B cell (primary cell): ENCODE data around the gene CD19. TPM values are rescaled to one million over a fixed set of nuclear protein-coding genes. Genes with fewer than 3 reads are reported as not detected.

Source experiments
- ATAC-seq: fragments of 200-7000 bp; cut with Tn5 transposase; one replicate; pipeline ENCODE4 v1.10.0; 2021; ENCODE audit warnings: low read depth, mild to moderate bottlenecking, moderate number of reproducible peaks, moderate library complexity
- CTCF ChIA-PET: fragments of 350-600 bp; sonication (Branson Sonifier 250); formaldehyde crosslinking; loops from one replicate; lab custom pipeline; 2021; ENCODE audit warnings: antibody characterized with exemption, inconsistent platforms; lab: Charles Lee
- POLR2A ChIA-PET: fragments of 350-600 bp; sonication (Branson Sonifier 250); formaldehyde crosslinking; loops from one replicate; lab custom pipeline; 2021; ENCODE audit warnings: antibody characterized with exemption; lab: Charles Lee
- DNase-seq: peaks from one replicate; pipeline ENCODE4 v3.0.0; 2013
- H2AFZ ChIP-seq: 2 replicates; pipeline ENCODE4 v1.6.1; 2012; ENCODE audit warnings: mild to moderate bottlenecking, low read depth, low read length; ENCODE audit not compliant: insufficient read depth, poor library complexity, severe bottlenecking
- H3K27ac ChIP-seq, 2 donors: 1 replicate in 1 of 2; 2 replicates in 1 of 2; pipeline ENCODE4 v1.5.1; 2012 to 2013; ENCODE audit warnings: low read length in 2 of 2, mild to moderate bottlenecking in 2 of 2, moderate library complexity in 1 of 2
- H3K27me3 ChIP-seq, 4 experiments: fragments of 200-600 bp in 1 of 4; sonication (generic) in 1 of 4; replicated peaks in 1 of 4; 1 replicate in 2 of 4; 2 replicates in 2 of 4; pipeline versions ENCODE4 v1.6.1 to v1.7.0; 2013 to 2016; ENCODE audit warnings: low read length in 3 of 4, mild to moderate bottlenecking in 2 of 4, mixed read lengths in 1 of 4, moderate library complexity in 1 of 4; ENCODE audit not compliant: insufficient read depth in 4 of 4, control insufficient read depth in 3 of 4; ENCODE audit errors: control extremely low read depth in 1 of 4
- H3K36me3 ChIP-seq, 2 experiments: replicated peaks in 1 of 2; 1 replicate in 1 of 2; 2 replicates in 1 of 2; pipeline versions ENCODE4 v1.6.1 to v1.7.1; 2013; ENCODE audit warnings: low read length in 1 of 2; ENCODE audit not compliant: insufficient read depth in 2 of 2, control insufficient read depth in 1 of 2; ENCODE audit errors: control extremely low read depth in 1 of 2, extremely low read depth in 1 of 2
- H3K4me1 ChIP-seq, 2 donors: fragments of 200-600 bp in 1 of 2; sonication (generic) in 1 of 2; 1 replicate in 1 of 2; 2 replicates in 1 of 2; pipeline versions ENCODE4 v1.5.1 to v1.6.1; 2013 to 2017; ENCODE audit warnings: low read length in 2 of 2; ENCODE audit not compliant: control insufficient read depth in 2 of 2, insufficient read depth in 2 of 2
- H3K4me2 ChIP-seq: replicated peaks from 2 replicates; pipeline ENCODE3; 2012; ENCODE audit warnings: mild to moderate bottlenecking, low read depth, low read length; ENCODE audit not compliant: poor library complexity, severe bottlenecking
- H3K4me3 ChIP-seq, 5 experiments: fragments of 200-600 bp in 1 of 5; sonication (generic) in 1 of 5; 1 replicate in 3 of 5; 2 replicates in 2 of 5; pipeline versions ENCODE4 v1.5.1 to v1.7.0; 2011 to 2016; ENCODE audit warnings: low read length in 4 of 5, mild to moderate bottlenecking in 4 of 5, low read depth in 2 of 5, control low read depth in 1 of 5, moderate library complexity in 1 of 5; ENCODE audit not compliant: insufficient read depth in 1 of 5; ENCODE audit errors: control extremely low read depth in 1 of 5, extremely low read depth in 1 of 5
- H3K79me2 ChIP-seq: fragments of 200-600 bp; sonication (generic); one replicate; pipeline ENCODE4 v1.6.0; 2016; ENCODE audit warnings: low read length; ENCODE audit not compliant: control insufficient read depth, insufficient read depth
- H3K9ac ChIP-seq: fragments of 200-600 bp; sonication (generic); 2 replicates; pipeline ENCODE4 v1.6.1; 2017; ENCODE audit warnings: mild to moderate bottlenecking, low read length, moderate library complexity
- H3K9me3 ChIP-seq, 3 donors: one replicate each; pipeline versions ENCODE4 v1.6.1 to v1.7.1; 2013; ENCODE audit warnings: low read length in 2 of 3; ENCODE audit not compliant: control insufficient read depth in 2 of 3, insufficient read depth in 1 of 3; ENCODE audit errors: control extremely low read depth in 1 of 3
- H4K20me1 ChIP-seq: 2 replicates; pipeline ENCODE4 v1.6.0; 2012; ENCODE audit warnings: mild to moderate bottlenecking, low read length; ENCODE audit not compliant: insufficient read depth, control insufficient read depth, poor library complexity, severe bottlenecking
- H3K27ac Mint-ChIP-seq: one replicate; pipeline ENCODE4 v1.8.0; 2021; ENCODE audit warnings: mixed read lengths
- H3K27me3 Mint-ChIP-seq: one replicate; pipeline ENCODE4 v1.8.0; 2021; ENCODE audit warnings: mixed read lengths
- H3K4me1 Mint-ChIP-seq: one replicate; pipeline ENCODE4 v1.8.0; 2021; ENCODE audit warnings: mixed read lengths
- H3K4me3 Mint-ChIP-seq: one replicate; pipeline ENCODE4 v1.8.0; 2021; ENCODE audit warnings: mixed read lengths
- H3K9me3 Mint-ChIP-seq: one replicate; pipeline ENCODE4 v1.8.0; 2022; ENCODE audit warnings: mixed read lengths; ENCODE audit not compliant: insufficient read depth
- EZH2 ChIP-seq: IDR thresholded peaks from 2 replicates; pipeline ENCODE4 v1.6.1; 2012; ENCODE audit warnings: borderline replicate concordance, low read depth, mild to moderate bottlenecking, moderate library complexity, low read length; ENCODE audit not compliant: insufficient read depth, poor library complexity, severe bottlenecking
- WGBS: methylation state at CpG from one replicate; pipeline ENCODE4 v1.1.5; 2013; ENCODE audit warnings: missing lambda C conversion rate; ENCODE audit not compliant: insufficient coverage; 5-methylcytosine and 5-hydroxymethylcytosine counted together
- intact Hi-C: fragments of 100-400 bp; cut with micrococcal nuclease; formaldehyde crosslinking; loops from one replicate; pipeline ENCODE4 v1.10.0; 2022
- polyA plus RNA-seq: library from polyadenylated mRNA; depleted of rRNA; stranded (reverse); fragments of >200 nt; gene quantifications from 2 replicates; pipeline ENCODE4 v1.2.3, GENCODE V29; 2012
- total RNA-seq, 2 donors: library from RNA; stranded (reverse); fragments of 120-200 nt in 1 of 2; gene quantifications; 1 replicate in 1 of 2; 2 replicates in 1 of 2; pipeline versions ENCODE4 v1.2.3 to v1.2.4, GENCODE V29; 2013 to 2022
- TF ChIP-seq, protein P1 (sequence below): fragments of 200-600 bp; IDR thresholded peaks from one replicate; pipeline ENCODE4 v1.8.0; 2022; ENCODE audit warnings: antibody characterized with exemption, mild to moderate bottlenecking

The CD19 gene
- total and polyA plus RNA-seq, 2 donors (not counting 1 experiment from before 2014, with no cell fraction given) = 306 to 478 TPM

GRCh38 chr16:28974007-28974436 is 42.3 kb downstream of the CD19 start:
- Histone ChIP-seq H3K9me3 (no peaks in the 10 kb centered on the region), H4K20me1 (peaks cover 13% of the 10 kb centered on the region), H3K4me1 (peaks cover 13 to 17% of the 10 kb centered on the region in 2 donors), H3K9ac (peak overlapping the region; percentile 93), H3K27me3 (no peaks in the 10 kb centered on the region), H3K79me2 (peaks cover 30% of the 10 kb centered on the region), H3K36me3 (peaks cover 0 to 21% of the 10 kb centered on the region in 2 experiments), H2AFZ (peak overlapping the region; percentile 96), H3K4me2 (peak overlapping the region; percentile 98), H3K4me3 (peak overlapping the region; percentile 75 to 95 (median 83)), H3K27ac (peak overlapping the region; percentile 65 to 90)
- peak overlapping the region; percentile 96 for H3K4me3 Mint-ChIP-seq
- ChIA-PET CTCF (interaction anchor here (0.7 to 3.0 kb wide), 6 partner anchors 11 to 101 kb away, joined by 3 to 13 read pairs (median 4); no protein-coding TSS in a partner anchor), POLR2A (interaction anchor here (0.5 to 1.7 kb wide), 6 partner anchors 42 to 1091 kb away, joined by 3 to 9 read pairs (median 4); partner anchors contain the start of genes ATXN2L and TUFM)
- DNase-seq (no peak), ATAC-seq (peak; percentile 11)
- H3K27me3 Mint-ChIP-seq = no peaks in the 10 kb centered on the region
- no peak for TF ChIP-seq EZH2
- TF ChIP-seq, protein P1, sequence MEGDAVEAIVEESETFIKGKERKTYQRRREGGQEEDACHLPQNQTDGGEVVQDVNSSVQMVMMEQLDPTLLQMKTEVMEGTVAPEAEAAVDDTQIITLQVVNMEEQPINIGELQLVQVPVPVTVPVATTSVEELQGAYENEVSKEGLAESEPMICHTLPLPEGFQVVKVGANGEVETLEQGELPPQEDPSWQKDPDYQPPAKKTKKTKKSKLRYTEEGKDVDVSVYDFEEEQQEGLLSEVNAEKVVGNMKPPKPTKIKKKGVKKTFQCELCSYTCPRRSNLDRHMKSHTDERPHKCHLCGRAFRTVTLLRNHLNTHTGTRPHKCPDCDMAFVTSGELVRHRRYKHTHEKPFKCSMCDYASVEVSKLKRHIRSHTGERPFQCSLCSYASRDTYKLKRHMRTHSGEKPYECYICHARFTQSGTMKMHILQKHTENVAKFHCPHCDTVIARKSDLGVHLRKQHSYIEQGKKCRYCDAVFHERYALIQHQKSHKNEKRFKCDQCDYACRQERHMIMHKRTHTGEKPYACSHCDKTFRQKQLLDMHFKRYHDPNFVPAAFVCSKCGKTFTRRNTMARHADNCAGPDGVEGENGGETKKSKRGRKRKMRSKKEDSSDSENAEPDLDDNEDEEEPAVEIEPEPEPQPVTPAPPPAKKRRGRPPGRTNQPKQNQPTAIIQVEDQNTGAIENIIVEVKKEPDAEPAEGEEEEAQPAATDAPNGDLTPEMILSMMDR = no peak
- 2% methylated on average over 11 of the region's 17 CpGs for WGBS
- peak overlapping the region; percentile 95 for H3K27ac Mint-ChIP-seq
- peaks cover 30% of the 10 kb centered on the region for H3K4me1 Mint-ChIP-seq
- intact Hi-C loops = loop anchor here (1.0 to 5.0 kb wide), 2 partner anchors 24 to 482 kb away; partner anchors contain the start of genes APOBR, CLN3 and NFATC2IP
- H3K9me3 Mint-ChIP-seq = no peaks in the 10 kb centered on the region
